Loucy (cell line): ENCODE data around the gene GLRB.

Source experiments
- CTCF ChIP-seq: fragments of 200-600 bp; sonication (generic); conservative IDR thresholded peaks from 2 replicates; pipeline ENCODE4 v1.5.1; 2014; ENCODE audit warnings: mild to moderate bottlenecking, antibody characterized with exemption, low read length
- EZH2phosphoT487 ChIP-seq: fragments of 200-600 bp; IDR thresholded peaks from 2 replicates; pipeline ENCODE4 v1.6.1; 2018; ENCODE audit warnings: antibody characterized with exemption, mild to moderate bottlenecking, moderate library complexity, borderline replicate concordance

- no peak for TF ChIP-seq CTCF
- no peak for TF ChIP-seq EZH2phosphoT487
Measured at GRCh38 chr4:157195374-157195773, 119.4 kb downstream of the GLRB start.
